HUES48 (cell line): ENCODE data around the gene ANTXR2.

Experiments
- H3K27ac ChIP-seq: one replicate; pipeline ENCODE4 v1.7.0; 2013; ENCODE audit warnings: low read depth, low read length, inconsistent platforms
- H3K27me3 ChIP-seq: 2 replicates; pipeline ENCODE4 v1.6.1; 2013; ENCODE audit warnings: mild to moderate bottlenecking, low read length; ENCODE audit not compliant: control insufficient read depth, insufficient read depth
- H3K36me3 ChIP-seq: 2 replicates; pipeline ENCODE4 v1.6.1; 2013; ENCODE audit warnings: low read length; ENCODE audit not compliant: control insufficient read depth, insufficient read depth
- H3K4me1 ChIP-seq: 2 replicates; pipeline ENCODE4 v1.6.1; 2013; ENCODE audit warnings: mild to moderate bottlenecking, low read length; ENCODE audit not compliant: control insufficient read depth, insufficient read depth
- H3K4me3 ChIP-seq: 2 replicates; pipeline ENCODE4 v1.5.1; 2013; ENCODE audit warnings: mild to moderate bottlenecking, low read depth, low read length
- H3K9ac ChIP-seq: 2 replicates; pipeline ENCODE4 v1.6.1; 2013; ENCODE audit warnings: mild to moderate bottlenecking, low read depth, low read length, moderate library complexity
- H3K9me3 ChIP-seq: 2 replicates; pipeline ENCODE4 v1.6.1; 2013; ENCODE audit warnings: low read length; ENCODE audit not compliant: control insufficient read depth, insufficient read depth

The ANTXR2 gene

DNA sequence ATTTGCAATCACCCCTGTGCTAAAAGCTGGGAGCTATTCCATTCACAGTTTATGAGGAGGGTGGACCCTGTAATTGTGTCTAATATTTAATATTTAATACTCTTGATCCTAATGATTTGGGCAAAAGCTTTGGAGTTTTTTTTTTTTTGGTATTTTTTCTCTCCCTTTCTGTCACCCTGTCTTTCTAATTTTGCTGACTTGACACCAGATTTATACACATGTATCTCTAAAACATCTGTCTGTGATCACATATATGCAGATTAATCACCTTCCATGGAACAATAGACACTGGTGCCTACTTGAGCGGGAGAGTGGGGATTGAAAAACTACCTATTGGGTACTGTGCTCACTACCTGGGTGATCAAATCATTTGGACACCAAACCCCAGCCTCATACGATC lies 18.7 kb upstream of the ANTXR2 start:
- no peak overlapping the region for H3K27ac ChIP-seq
- H3K4me1 ChIP-seq: no peaks in the 10 kb centered on the region
- no peaks in the 10 kb centered on the region for H3K36me3 ChIP-seq
- H3K27me3 ChIP-seq: no peaks in the 10 kb centered on the region
- H3K9ac ChIP-seq: no peak overlapping the region
- no peaks in the 10 kb centered on the region for H3K9me3 ChIP-seq
- H3K4me3 ChIP-seq: no peak overlapping the region

DNA sequence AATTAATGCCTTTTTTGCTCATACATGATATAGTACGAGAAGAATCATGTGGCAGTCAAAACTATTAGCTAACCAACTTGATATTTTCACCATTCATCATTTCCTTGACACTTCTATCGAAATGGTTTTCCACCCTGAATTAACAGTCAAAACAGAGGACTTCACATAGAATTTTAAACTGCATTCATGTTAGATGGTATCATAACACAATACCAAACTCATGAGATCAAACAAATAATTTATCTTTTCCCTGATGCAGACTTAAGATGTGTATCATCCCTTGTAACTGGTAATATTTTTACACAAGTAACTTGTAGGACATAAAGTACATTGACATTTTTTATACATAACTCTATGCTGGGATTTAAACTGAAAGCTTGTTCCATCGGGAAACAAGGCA lies 18.2 kb upstream of the ANTXR2 start:
- no peaks in the 10 kb centered on the region for H3K9me3 ChIP-seq
- H3K27me3 ChIP-seq: no peaks in the 10 kb centered on the region
- H3K36me3 ChIP-seq: no peaks in the 10 kb centered on the region
- H3K4me1 ChIP-seq: no peaks in the 10 kb centered on the region
- no peak overlapping the region for H3K9ac ChIP-seq
- no peak overlapping the region for H3K27ac ChIP-seq
- no peak overlapping the region for H3K4me3 ChIP-seq

DNA sequence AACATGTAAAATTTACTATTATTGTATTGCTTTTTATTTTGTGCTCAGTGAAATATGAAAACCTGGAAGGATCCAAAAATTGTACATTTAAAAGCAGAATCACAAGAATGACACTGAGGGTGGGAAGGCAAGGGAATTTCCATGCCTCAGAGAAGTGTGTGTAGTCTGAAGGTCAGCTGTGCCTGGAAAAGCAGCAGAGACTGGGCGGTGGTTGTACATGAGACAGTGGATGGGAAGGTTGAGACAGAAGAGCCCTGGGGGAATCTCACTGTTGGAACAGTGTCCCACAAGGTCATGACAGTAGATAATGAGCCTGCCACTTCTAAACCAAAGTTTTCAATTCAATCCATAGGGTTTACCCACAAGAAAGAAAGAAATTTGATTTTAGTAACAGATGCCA lies 17.1 kb upstream of the ANTXR2 start:
- no peaks in the 10 kb centered on the region for H3K36me3 ChIP-seq
- H3K4me3 ChIP-seq: no peak overlapping the region
- H3K27me3 ChIP-seq: no peaks in the 10 kb centered on the region
- H3K9me3 ChIP-seq: no peaks in the 10 kb centered on the region
- H3K27ac ChIP-seq: no peak overlapping the region
- H3K9ac ChIP-seq: no peak overlapping the region
- H3K4me1 ChIP-seq: no peaks in the 10 kb centered on the region

DNA sequence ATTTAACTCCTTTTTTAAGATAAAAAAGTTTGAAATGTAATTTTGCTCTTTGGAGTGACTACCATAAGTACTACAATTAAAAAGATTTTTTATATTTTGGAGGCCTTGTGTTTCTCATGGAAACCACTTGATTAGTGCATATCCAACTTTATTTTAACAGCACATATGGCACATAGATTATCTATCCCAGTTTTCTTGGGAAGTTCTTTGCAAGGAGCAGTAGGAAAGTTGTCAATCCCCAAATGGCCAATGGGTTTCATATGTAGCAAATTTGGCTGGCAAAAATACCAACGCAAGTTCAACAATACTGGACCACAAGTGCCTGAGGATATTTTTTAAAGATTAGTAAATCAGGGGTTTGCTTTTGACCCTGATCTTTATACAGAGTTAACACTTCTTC lies 15.4 kb upstream of the ANTXR2 start:
- H3K27ac ChIP-seq: no peak overlapping the region
- H3K4me1 ChIP-seq: no peaks in the 10 kb centered on the region
- H3K4me3 ChIP-seq: no peak overlapping the region
- no peak overlapping the region for H3K9ac ChIP-seq
- no peaks in the 10 kb centered on the region for H3K9me3 ChIP-seq
- no peaks in the 10 kb centered on the region for H3K36me3 ChIP-seq
- H3K27me3 ChIP-seq: no peaks in the 10 kb centered on the region

DNA sequence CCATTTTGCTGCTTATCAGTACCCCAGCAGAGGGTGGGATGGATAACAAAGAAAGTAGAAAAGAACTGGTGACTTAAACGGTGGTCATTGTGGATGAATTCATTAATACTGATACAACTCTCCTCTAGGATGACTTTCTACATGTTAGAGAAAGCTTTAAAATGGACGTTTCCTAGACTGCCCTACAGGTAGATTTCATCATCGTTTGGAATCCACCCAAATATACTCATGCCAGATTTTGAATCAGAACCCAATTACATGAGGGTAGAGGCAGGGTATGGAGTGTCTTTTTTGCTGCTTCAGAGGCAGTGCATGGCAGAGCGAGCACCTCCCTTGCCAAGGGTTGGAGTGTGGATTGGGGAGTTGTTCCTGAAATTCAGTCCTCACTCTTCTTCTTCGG lies 13.3 kb upstream of the ANTXR2 start:
- H3K4me1 ChIP-seq: no peaks in the 10 kb centered on the region
- H3K9me3 ChIP-seq: no peaks in the 10 kb centered on the region
- H3K27ac ChIP-seq: no peak overlapping the region
- no peaks in the 10 kb centered on the region for H3K27me3 ChIP-seq
- no peaks in the 10 kb centered on the region for H3K36me3 ChIP-seq
- H3K4me3 ChIP-seq: no peak overlapping the region
- no peak overlapping the region for H3K9ac ChIP-seq

DNA sequence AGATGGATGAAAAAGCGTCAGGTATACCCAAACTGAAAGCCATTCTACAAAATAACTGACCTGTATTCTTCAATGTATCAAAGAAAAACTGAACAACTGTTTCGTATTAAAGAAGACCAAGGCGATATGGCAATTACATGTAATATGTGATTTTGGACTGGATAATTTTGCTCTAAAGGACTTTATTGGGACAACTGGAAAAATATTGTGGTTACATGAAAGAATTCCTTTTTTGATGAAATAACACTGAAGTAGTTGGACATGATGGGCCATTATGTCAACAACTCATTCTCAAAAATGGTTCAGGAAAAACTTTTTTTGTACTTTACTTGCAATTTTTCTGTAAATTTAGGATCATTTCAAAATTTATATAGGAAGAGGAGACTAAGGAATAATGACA lies 12.1 kb upstream of the ANTXR2 start:
- H3K4me3 ChIP-seq: no peak overlapping the region
- H3K36me3 ChIP-seq: no peaks in the 10 kb centered on the region
- no peaks in the 10 kb centered on the region for H3K27me3 ChIP-seq
- H3K4me1 ChIP-seq: no peaks in the 10 kb centered on the region
- H3K27ac ChIP-seq: no peak overlapping the region
- no peak overlapping the region for H3K9ac ChIP-seq
- no peaks in the 10 kb centered on the region for H3K9me3 ChIP-seq

DNA sequence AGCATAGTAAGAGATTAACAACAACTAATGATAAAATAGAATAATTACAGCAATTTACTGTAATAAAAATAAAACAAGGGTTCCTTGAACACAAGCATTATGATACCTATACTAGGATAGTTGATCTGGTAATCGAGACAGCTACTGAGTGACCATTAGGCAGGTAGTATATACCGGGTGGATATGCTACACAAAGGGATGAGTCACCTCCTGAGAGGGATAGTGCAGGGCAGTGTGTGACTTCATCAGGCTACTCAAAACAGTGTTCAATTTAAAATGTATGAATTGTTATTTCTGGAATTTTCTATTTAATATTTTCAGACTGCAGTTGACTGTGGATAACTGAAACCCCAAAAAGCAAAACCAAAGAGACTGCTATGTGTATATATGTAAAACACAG lies 9.7 kb upstream of the ANTXR2 start:
- H3K27ac ChIP-seq: no peak overlapping the region
- no peak overlapping the region for H3K4me3 ChIP-seq
- no peaks in the 10 kb centered on the region for H3K27me3 ChIP-seq
- no peaks in the 10 kb centered on the region for H3K36me3 ChIP-seq
- H3K4me1 ChIP-seq: no peaks in the 10 kb centered on the region
- no peak overlapping the region for H3K9ac ChIP-seq
- H3K9me3 ChIP-seq: no peaks in the 10 kb centered on the region

DNA sequence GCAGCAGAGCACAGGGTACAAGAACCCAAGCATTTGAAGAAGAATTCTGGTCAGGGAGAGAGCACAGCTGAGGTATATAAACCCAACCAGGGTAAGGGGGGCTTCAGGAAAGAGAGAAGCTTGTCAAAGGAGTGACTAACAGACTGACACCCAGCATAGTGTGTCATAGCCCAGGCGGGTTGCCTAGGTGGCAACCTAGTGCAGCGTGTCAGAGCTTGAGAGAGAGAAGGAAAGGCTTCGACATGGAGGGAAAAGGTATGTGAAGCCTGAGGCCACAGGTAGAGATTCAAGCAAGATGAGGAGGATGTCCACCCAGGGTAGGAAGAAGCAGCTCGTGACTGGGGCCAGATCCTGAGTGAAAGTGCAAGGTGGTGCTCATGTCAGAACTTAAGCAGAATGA lies 8.5 kb upstream of the ANTXR2 start:
- H3K4me3 ChIP-seq: no peak overlapping the region
- H3K27me3 ChIP-seq: no peaks in the 10 kb centered on the region
- H3K9ac ChIP-seq: no peak overlapping the region
- H3K9me3 ChIP-seq: no peaks in the 10 kb centered on the region
- no peaks in the 10 kb centered on the region for H3K4me1 ChIP-seq
- no peak overlapping the region for H3K27ac ChIP-seq
- no peaks in the 10 kb centered on the region for H3K36me3 ChIP-seq

DNA sequence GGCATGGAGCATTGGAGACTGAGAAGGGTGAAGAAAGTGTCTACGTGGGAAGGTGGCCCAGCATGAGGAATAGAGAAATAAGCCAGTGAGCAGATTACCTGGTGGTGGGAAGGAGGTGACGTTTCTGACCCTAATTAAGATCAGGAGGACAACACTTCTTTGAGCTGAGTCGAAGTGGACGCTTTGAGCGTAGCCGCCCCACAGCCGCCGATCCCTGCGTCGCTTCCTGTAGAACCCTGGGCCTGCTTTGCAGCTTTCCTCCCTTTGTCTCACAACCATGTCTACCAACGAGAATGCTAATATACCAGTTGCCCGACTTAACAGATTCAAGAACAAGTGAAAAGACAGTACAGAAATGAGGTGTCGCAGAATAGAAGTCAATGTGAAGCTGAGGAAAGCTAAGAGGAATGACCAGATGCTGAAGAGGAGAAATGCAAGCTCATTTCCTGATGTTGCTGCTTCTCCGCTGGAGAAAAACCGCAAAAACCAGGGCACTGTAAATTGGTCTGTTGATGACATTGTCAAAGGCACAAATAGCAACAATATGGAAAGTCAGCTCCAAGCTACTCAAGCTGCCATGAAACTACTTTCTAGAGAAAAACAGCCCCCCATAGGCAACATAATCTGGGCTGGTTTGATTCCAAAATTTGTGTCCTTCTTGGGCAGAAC lies 6.4 kb upstream of the ANTXR2 start:
- Histone ChIP-seq H3K36me3 (no peaks in the 10 kb centered on the region), H3K4me1 (no peaks in the 10 kb centered on the region), H3K27me3 (peaks cover 4% of the 10 kb centered on the region; the same call in 1 of the 2 replicates), H3K4me3 (no peak overlapping the region), H3K9ac (no peak overlapping the region), H3K9me3 (no peaks in the 10 kb centered on the region), H3K27ac (no peak overlapping the region)

DNA sequence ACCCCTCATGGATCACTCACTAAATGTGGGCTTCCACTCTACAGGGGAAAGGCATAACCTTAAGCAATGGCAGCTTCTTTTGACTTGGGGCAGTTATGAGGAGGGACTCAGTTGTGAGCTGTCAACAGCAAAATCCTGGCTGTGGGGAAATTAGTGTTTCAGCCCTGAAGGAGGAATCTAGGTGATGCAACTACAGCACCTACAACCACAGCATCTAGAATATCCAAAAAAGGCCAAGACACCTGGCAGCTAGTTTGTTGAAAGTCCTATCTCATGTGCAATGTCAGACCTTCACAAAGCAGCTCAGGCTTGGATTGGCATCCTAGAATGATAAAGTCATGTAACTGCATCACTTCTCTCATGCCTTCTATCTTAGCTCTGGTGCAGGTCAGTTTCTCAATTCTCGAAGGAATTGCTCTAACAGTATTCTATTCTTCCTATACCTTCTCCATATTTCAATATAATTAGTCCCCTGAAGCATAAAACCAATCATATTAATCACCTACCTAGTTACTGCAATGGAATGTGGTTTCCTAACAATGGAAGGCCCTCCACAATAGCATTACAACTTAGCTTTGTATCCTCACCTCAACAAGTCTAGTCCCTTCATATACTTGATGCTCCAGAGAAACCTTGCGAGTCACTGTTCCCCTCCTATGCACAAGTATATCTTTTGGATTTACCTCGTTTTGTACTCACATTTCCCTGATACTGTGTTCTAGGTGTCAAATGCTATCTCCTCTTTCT lies 5.5 kb upstream of the ANTXR2 start:
- no peak overlapping the region for H3K27ac ChIP-seq
- H3K9me3 ChIP-seq: no peaks in the 10 kb centered on the region
- H3K4me1 ChIP-seq: 0 out of 2 replicates have a peak, but pooled peaks cover 2% of the 10 kb centered on the region
- H3K27me3 ChIP-seq: peaks cover 12% of the 10 kb centered on the region
- H3K9ac ChIP-seq: no peak overlapping the region
- no peak overlapping the region for H3K4me3 ChIP-seq
- no peaks in the 10 kb centered on the region for H3K36me3 ChIP-seq

DNA sequence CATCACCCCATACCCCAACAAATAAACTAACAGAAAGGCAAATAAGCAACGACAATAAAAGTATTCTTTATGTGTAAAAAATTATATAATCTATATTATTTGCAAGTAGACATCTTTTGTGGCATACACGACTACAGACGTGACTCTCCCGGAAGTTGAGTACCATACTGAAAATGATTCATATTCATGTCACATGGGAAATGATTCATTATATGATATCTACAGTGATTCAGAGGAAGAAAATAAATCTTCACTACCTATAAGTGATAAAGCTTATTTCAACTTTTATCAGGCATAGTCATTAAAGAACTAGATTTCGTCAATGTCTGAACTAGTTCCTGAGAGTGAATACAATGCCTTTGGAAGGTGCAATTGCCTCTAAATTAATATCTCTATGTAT lies 4.6 kb upstream of the ANTXR2 start:
- Histone ChIP-seq H3K4me1 (peaks cover 6% of the 10 kb centered on the region; the same call in 1 of the 2 replicates), H3K4me3 (no peak overlapping the region), H3K9ac (no peak overlapping the region), H3K27ac (no peak overlapping the region), H3K27me3 (peaks cover 17% of the 10 kb centered on the region), H3K9me3 (no peaks in the 10 kb centered on the region), H3K36me3 (no peaks in the 10 kb centered on the region)
